COR-L47 (cell line): ENCODE measurements around the gene FOXE3.

Experiments used
- DNase-seq: peaks from one replicate; lab custom pipeline; 2025; lab: John Stamatoyannopoulos, UW

Gene FOXE3

GRCh38 chr1:47415728-47416318 is at the start of gene FOXE3:
Gene FOXE3, plus strand, starts transcription at chr1:47416285. Its CDS starts 31 bp downstream, at chr1:47416316.
- no peak for DNase-seq

- no peak for DNase-seq
These were observed 48.4 kb upstream of the FOXE3 start for GRCh38 chr1:47367651-47368050.

- DNase-seq, result no peak
These were observed 45.0 kb upstream of the FOXE3 start for GRCh38 chr1:47371016-47371517.

GRCh38 chr1:47374501-47374900 is 41.6 kb upstream of the FOXE3 start:
- DNase-seq, result no peak

- DNase-seq, result no peak
These were observed 37.9 kb upstream of the FOXE3 start for GRCh38 chr1:47378147-47378546.

- no peak for DNase-seq
These were observed 35.4 kb upstream of the FOXE3 start for GRCh38 chr1:47380699-47381098.

- DNase-seq, result no peak
These were observed 33.6 kb upstream of the FOXE3 start for GRCh38 chr1:47382399-47382983.

- DNase-seq, result no peak
These were observed 32.0 kb upstream of the FOXE3 start for GRCh38 chr1:47384083-47384482.

- DNase-seq, result no peak
These were observed 31.1 kb upstream of the FOXE3 start for GRCh38 chr1:47385020-47385419.

GRCh38 chr1:47386268-47386667 is 29.8 kb upstream of the FOXE3 start:
- no peak for DNase-seq

- DNase-seq, result no peak
These were observed 27.8 kb upstream of the FOXE3 start for GRCh38 chr1:47388030-47388890.

- DNase-seq, result peak; percentile 31
These were observed 27.2 kb upstream of the FOXE3 start for GRCh38 chr1:47388891-47389238.

GRCh38 chr1:47389731-47390130 is 26.4 kb upstream of the FOXE3 start:
- DNase-seq, result no peak

GRCh38 chr1:47390843-47391242 is 25.2 kb upstream of the FOXE3 start:
- no peak for DNase-seq

- DNase-seq, result no peak
These were observed 22.9 kb upstream of the FOXE3 start for GRCh38 chr1:47393141-47393540.

- DNase-seq, result no peak
These were observed 20.7 kb upstream of the FOXE3 start for GRCh38 chr1:47395433-47395832.

GRCh38 chr1:47396671-47397196 is 19.4 kb upstream of the FOXE3 start:
- no peak for DNase-seq

GRCh38 chr1:47399138-47399845 is 16.8 kb upstream of the FOXE3 start:
- no peak for DNase-seq

GRCh38 chr1:47399846-47400155 is 16.3 kb upstream of the FOXE3 start:
- DNase-seq, result no peak

- no peak for DNase-seq
These were observed 14.3 kb upstream of the FOXE3 start for GRCh38 chr1:47401761-47402160.

GRCh38 chr1:47402591-47402990 is 13.5 kb upstream of the FOXE3 start:
- DNase-seq, result no peak

GRCh38 chr1:47403321-47403910 is 12.7 kb upstream of the FOXE3 start:
- DNase-seq, result no peak
